Ovary (tissue), 3 donors: ENCODE measurements around the gene SHLD1.

Source experiments
- POLR2A ChIP-seq: fragments of 450-650 bp; IDR thresholded peaks from one replicate; pipeline ENCODE4 v1.6.1; 2017; ENCODE audit warnings: antibody characterized with exemption, mild to moderate bottlenecking, moderate library complexity
- TF ChIP-seq, protein P1 (sequence below), 3 donors: fragments of 450-650 bp in 2 of 3; fragments of 200-600 bp in 1 of 3; IDR thresholded peaks; one replicate each; pipeline versions ENCODE4 v1.5.1 to v1.8.0; 2016 to 2022; ENCODE audit warnings: antibody characterized with exemption in 3 of 3, mild to moderate bottlenecking in 1 of 3
- donor health status: DM: no; HTN: no; CAD: no.

DNA sequence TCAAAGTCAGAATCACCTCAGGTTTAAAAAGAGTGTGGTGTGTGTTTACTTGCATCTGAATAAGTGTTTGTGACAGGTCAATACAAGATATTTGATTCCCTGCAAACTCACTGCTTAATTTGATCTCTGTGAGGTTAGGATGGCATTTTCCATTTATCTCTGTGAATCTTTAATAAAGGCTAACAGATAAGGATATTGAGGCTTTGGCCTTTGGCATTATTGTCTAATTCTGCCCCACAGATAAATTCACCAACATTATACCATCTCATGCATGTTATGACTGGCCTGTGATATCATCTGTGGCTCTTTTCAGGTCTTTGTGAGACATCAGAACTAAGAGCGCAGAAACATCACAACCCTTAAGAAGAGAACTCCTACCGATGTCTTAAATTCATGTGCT, 115.4 kb downstream of the SHLD1 start:
- TF ChIP-seq, protein P1, sequence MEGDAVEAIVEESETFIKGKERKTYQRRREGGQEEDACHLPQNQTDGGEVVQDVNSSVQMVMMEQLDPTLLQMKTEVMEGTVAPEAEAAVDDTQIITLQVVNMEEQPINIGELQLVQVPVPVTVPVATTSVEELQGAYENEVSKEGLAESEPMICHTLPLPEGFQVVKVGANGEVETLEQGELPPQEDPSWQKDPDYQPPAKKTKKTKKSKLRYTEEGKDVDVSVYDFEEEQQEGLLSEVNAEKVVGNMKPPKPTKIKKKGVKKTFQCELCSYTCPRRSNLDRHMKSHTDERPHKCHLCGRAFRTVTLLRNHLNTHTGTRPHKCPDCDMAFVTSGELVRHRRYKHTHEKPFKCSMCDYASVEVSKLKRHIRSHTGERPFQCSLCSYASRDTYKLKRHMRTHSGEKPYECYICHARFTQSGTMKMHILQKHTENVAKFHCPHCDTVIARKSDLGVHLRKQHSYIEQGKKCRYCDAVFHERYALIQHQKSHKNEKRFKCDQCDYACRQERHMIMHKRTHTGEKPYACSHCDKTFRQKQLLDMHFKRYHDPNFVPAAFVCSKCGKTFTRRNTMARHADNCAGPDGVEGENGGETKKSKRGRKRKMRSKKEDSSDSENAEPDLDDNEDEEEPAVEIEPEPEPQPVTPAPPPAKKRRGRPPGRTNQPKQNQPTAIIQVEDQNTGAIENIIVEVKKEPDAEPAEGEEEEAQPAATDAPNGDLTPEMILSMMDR (IDR thresholded peaks at IDR 0.05), result no peak
- TF ChIP-seq POLR2A, result no peak
